ENCODE results near the gene UBA52. TPM values are rescaled to one million over a fixed set of nuclear protein-coding genes. Genes with fewer than 3 reads are reported as not detected.

The UBA52 gene
- total and polyA plus RNA-seq, 2 of the 13 experiments (the other 11 are each of a cell fraction or from before 2014, with no cell fraction given) = 959 to 1,782 TPM

DNA sequence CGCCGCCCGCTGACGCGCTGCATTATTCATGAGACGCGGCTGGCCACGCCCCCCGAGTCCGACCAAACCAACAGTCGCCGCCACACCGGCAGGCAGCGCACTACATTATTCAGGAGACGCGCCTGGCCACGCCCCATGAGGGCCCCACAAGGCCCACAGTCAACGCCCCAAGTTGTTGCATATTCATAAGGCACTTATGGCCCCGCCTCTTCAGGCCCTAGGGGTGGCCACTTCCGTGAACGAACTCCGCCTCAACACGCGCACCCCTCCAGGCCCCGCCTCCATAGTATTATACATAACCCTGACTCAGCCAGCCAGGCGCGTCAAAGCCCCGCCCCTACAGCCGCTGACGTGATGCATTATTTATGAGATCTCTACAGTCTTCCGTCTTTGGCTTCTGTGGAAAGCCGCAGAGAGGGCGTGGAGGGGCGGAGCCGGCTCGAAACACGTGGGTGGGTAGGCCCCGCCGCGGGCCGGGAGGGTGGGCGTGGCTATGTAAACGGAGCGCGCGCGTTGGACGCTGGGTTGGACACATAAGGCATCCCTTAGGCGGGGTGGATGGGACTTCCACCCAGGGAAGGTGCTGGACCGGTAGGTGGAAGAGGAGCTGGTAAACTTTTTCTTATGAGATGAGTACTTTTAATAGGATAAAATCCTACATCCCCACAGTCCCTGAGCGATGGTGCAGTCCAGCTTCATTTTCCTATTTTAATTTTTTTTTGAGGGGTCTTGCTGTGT lies 49.4 kb upstream of the UBA52 start (continued):
- TF ChIP-seq FOXK2 (IDR thresholded peaks at IDR 0.05) (peak; percentile 43; the same call in 1 of the 2 replicates), NR2F1 (CRISPR knock-in tag; IDR thresholded peaks at IDR 0.05) (peak in 1 of 2 experiments; percentile 46; a peak in 1 of 4 replicates), AGO1 (IDR thresholded peaks at IDR 0.05; ENCODE audit: low read depth, low read length, poor library complexity, severe bottlenecking) (peak; percentile 53), ZNF207 (IDR thresholded peaks at IDR 0.05; ENCODE audit: borderline replicate concordance) (no peak), NFE2 (CRISPR knock-in tag; IDR thresholded peaks at IDR 0.05) (no peak), ZFY (CRISPR knock-in tag; IDR thresholded peaks at IDR 0.05) (no peak; the same call in 1 of the 2 replicates), ARNTL (CRISPR knock-in tag; IDR thresholded peaks at IDR 0.05) (peak; percentile 72; the same call in 1 of the 2 replicates), ELF4 (CRISPR knock-in tag; IDR thresholded peaks at IDR 0.05; ENCODE audit: borderline replicate concordance) (peak; percentile 83; the same call in 1 of the 2 replicates), ZNF180 (CRISPR knock-in tag; IDR thresholded peaks at IDR 0.05; ENCODE audit: borderline replicate concordance, low read depth) (no peak), MAZ (IDR thresholded peaks at IDR 0.05; ENCODE audit: borderline replicate concordance, low read depth, low read length) (0 out of 2 replicates have a peak, but pooled peaks have one; percentile 18), MAZ (CRISPR knock-in tag; IDR thresholded peaks at IDR 0.05; ENCODE audit: low read depth) (no peak), SALL1 (CRISPR knock-in tag; IDR thresholded peaks at IDR 0.05) (no peak; the same call in 1 of the 2 replicates), ZSCAN20 (CRISPR knock-in tag; IDR thresholded peaks at IDR 0.05; ENCODE audit: borderline replicate concordance) (no peak)
- TF ChIP-seq, protein P1, sequence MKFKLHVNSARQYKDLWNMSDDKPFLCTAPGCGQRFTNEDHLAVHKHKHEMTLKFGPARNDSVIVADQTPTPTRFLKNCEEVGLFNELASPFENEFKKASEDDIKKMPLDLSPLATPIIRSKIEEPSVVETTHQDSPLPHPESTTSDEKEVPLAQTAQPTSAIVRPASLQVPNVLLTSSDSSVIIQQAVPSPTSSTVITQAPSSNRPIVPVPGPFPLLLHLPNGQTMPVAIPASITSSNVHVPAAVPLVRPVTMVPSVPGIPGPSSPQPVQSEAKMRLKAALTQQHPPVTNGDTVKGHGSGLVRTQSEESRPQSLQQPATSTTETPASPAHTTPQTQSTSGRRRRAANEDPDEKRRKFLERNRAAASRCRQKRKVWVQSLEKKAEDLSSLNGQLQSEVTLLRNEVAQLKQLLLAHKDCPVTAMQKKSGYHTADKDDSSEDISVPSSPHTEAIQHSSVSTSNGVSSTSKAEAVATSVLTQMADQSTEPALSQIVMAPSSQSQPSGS (CRISPR knock-in tag; IDR thresholded peaks at IDR 0.05) = no peak
- TF ChIP-seq, protein P2, sequence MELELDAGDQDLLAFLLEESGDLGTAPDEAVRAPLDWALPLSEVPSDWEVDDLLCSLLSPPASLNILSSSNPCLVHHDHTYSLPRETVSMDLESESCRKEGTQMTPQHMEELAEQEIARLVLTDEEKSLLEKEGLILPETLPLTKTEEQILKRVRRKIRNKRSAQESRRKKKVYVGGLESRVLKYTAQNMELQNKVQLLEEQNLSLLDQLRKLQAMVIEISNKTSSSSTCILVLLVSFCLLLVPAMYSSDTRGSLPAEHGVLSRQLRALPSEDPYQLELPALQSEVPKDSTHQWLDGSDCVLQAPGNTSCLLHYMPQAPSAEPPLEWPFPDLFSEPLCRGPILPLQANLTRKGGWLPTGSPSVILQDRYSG (CRISPR knock-in tag; IDR thresholded peaks at IDR 0.05) = no peak
- TF ChIP-seq, protein P3, sequence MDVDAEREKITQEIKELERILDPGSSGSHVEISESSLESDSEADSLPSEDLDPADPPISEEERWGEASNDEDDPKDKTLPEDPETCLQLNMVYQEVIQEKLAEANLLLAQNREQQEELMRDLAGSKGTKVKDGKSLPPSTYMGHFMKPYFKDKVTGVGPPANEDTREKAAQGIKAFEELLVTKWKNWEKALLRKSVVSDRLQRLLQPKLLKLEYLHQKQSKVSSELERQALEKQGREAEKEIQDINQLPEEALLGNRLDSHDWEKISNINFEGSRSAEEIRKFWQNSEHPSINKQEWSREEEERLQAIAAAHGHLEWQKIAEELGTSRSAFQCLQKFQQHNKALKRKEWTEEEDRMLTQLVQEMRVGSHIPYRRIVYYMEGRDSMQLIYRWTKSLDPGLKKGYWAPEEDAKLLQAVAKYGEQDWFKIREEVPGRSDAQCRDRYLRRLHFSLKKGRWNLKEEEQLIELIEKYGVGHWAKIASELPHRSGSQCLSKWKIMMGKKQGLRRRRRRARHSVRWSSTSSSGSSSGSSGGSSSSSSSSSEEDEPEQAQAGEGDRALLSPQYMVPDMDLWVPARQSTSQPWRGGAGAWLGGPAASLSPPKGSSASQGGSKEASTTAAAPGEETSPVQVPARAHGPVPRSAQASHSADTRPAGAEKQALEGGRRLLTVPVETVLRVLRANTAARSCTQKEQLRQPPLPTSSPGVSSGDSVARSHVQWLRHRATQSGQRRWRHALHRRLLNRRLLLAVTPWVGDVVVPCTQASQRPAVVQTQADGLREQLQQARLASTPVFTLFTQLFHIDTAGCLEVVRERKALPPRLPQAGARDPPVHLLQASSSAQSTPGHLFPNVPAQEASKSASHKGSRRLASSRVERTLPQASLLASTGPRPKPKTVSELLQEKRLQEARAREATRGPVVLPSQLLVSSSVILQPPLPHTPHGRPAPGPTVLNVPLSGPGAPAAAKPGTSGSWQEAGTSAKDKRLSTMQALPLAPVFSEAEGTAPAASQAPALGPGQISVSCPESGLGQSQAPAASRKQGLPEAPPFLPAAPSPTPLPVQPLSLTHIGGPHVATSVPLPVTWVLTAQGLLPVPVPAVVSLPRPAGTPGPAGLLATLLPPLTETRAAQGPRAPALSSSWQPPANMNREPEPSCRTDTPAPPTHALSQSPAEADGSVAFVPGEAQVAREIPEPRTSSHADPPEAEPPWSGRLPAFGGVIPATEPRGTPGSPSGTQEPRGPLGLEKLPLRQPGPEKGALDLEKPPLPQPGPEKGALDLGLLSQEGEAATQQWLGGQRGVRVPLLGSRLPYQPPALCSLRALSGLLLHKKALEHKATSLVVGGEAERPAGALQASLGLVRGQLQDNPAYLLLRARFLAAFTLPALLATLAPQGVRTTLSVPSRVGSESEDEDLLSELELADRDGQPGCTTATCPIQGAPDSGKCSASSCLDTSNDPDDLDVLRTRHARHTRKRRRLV (CRISPR knock-in tag; IDR thresholded peaks at IDR 0.05) = peak; percentile 100
- TF ChIP-seq, protein P4, sequence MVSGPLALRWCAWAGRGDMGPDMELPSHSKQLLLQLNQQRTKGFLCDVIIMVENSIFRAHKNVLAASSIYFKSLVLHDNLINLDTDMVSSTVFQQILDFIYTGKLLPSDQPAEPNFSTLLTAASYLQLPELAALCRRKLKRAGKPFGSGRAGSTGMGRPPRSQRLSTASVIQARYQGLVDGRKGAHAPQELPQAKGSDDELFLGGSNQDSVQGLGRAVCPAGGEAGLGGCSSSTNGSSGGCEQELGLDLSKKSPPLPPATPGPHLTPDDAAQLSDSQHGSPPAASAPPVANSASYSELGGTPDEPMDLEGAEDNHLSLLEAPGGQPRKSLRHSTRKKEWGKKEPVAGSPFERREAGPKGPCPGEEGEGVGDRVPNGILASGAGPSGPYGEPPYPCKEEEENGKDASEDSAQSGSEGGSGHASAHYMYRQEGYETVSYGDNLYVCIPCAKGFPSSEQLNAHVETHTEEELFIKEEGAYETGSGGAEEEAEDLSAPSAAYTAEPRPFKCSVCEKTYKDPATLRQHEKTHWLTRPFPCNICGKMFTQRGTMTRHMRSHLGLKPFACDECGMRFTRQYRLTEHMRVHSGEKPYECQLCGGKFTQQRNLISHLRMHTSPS (CRISPR knock-in tag; IDR thresholded peaks at IDR 0.05; ENCODE audit: low read depth) = no peak
- TF ChIP-seq, protein P5, sequence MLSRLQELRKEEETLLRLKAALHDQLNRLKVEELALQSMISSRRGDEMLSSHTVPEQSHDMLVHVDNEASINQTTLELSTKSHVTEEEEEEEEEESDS (CRISPR knock-in tag; IDR thresholded peaks at IDR 0.05; ENCODE audit: borderline replicate concordance) = peak; percentile 99
